BJ (cell line): ENCODE data around the gene PBX3. TPM values are rescaled to one million over a fixed set of nuclear protein-coding genes. Genes with fewer than 3 reads are reported as not detected.

Source experiments
- CTCF ChIA-PET: fragments of 350-600 bp; formaldehyde crosslinking; extraction: SDS; loops from one replicate; lab custom pipeline; 2021; ENCODE audit warnings: antibody characterized with exemption, inconsistent platforms; lab: Yijun Ruan, JAX
- POLR2A ChIA-PET: fragments of 300-600 bp; sonication (Branson Sonifier 250); formaldehyde crosslinking; extraction: SDS; loops from one replicate; lab custom pipeline; 2021; ENCODE audit warnings: antibody characterized with exemption; lab: Charles Lee
- DNase-seq: peaks from one replicate; pipeline ENCODE4 v3.0.0-alpha.2; 2011; ENCODE audit warnings: low read depth
- H3K27me3 ChIP-seq: 2 replicates; pipeline ENCODE4 v1.6.0; 2011; ENCODE audit warnings: low read length; ENCODE audit not compliant: control insufficient read depth, insufficient read depth
- H3K36me3 ChIP-seq: 2 replicates; pipeline ENCODE4 v1.5.1; 2011; ENCODE audit warnings: low read length; ENCODE audit not compliant: control insufficient read depth, insufficient read depth
- H3K4me3 ChIP-seq: 2 replicates; pipeline ENCODE4 v1.5.1; 2011; ENCODE audit warnings: low read depth, mild to moderate bottlenecking, control low read depth, low read length
- CTCF ChIP-seq: IDR thresholded peaks from 2 replicates; pipeline ENCODE4 v1.5.1; 2011; ENCODE audit warnings: low read depth, mild to moderate bottlenecking, control low read depth, inconsistent platforms, low read length, moderate library complexity; ENCODE audit not compliant: insufficient read depth
- polyA plus RNA-seq: library from polyadenylated mRNA; depleted of rRNA; stranded (reverse); fragments of >200 nt; gene quantifications from 2 replicates; pipeline ENCODE4 v1.2.3, GENCODE V29; 2011

Gene PBX3
- polyA plus RNA-seq, 1 experiment = 27.9 TPM

DNA sequence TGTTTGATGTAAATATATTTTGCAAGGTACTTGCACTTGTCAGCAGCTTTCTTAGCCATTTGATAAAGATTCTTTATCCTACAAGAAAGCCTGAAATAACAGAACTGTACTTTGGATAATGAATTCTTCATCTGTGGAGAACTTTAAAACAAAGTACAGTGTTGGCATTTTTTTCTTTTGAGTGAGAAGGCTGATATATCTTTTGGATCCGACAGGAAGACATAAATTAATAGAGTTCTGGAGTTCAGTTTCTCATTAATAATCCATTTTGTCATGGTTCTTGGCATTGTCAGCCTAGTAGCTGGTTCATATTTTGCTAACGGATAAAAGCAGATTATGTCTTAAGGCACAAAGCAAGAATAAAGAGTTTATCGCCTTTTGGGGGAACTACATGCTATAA lies 17.0 kb downstream of the PBX3 start:
- no peak for TF ChIP-seq CTCF
- no peak overlapping the region for H3K4me3 ChIP-seq
- no peak for DNase-seq
- POLR2A ChIA-PET = no interaction called here
- no peaks in the 10 kb centered on the region for H3K27me3 ChIP-seq
- CTCF ChIA-PET = no interaction called here
- H3K36me3 ChIP-seq = no peaks in the 10 kb centered on the region

- Histone ChIP-seq H3K27me3 (no peaks in the 10 kb centered on the region), H3K4me3 (no peak overlapping the region), H3K36me3 (no peaks in the 10 kb centered on the region)
- ChIA-PET POLR2A (no interaction called here), CTCF (no interaction called here)
- DNase-seq = no peak
- TF ChIP-seq CTCF = no peak
Observed at GRCh38 chr9:125766468-125767221, 19.5 kb downstream of the PBX3 start.

DNA sequence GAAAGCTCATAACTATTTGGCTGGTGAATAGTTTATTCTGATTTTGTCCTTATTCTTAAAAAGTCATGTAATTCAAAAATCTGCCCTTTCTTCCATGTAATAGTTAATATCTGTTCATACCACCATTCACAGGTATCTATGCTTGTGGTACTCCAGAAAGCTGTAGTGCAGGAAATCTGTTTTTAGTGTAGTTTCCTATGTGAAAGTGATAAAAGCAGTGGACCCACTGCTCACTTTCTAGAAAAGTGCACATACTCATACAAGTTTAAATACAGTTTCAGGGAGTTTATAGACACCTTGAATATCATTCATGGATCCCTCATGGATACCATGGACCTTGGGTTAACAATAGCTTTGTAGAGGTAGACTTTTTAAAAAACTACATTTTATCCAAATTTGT lies 20.2 kb downstream of the PBX3 start:
- ChIA-PET POLR2A (no interaction called here), CTCF (no interaction called here)
- H3K27me3 ChIP-seq = no peaks in the 10 kb centered on the region
- no peak for DNase-seq
- H3K36me3 ChIP-seq = no peaks in the 10 kb centered on the region
- no peak overlapping the region for H3K4me3 ChIP-seq
- no peak for TF ChIP-seq CTCF

- Histone ChIP-seq H3K27me3 (no peaks in the 10 kb centered on the region), H3K4me3 (no peak overlapping the region), H3K36me3 (no peaks in the 10 kb centered on the region)
- ChIA-PET POLR2A (no interaction called here), CTCF (no interaction called here)
- TF ChIP-seq CTCF = no peak
- no peak for DNase-seq
Observed at GRCh38 chr9:125768803-125769202, 21.6 kb downstream of the PBX3 start.

DNA sequence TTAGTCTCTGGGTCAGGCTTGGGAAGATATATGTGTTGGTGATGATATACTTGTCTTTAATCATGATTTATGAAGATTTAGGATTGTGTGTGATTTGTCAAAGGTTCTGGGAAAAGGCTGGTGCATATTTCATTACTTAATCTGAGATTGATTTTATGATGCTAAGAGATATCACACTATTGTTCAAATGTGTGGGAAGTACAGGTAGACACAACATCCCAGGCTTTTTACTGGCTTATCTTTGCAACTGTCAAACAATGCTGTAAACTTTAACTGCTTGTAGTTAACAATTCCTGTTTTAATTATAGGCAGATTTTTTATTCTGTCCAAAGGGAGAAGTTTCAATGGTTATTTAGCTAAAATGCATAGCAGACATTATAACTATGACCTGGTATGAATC lies 23.9 kb downstream of the PBX3 start:
- ChIA-PET CTCF (interaction anchor here (1.0 to 1.5 kb wide), 2 partner anchors 12 to 16 kb away, joined by 3 to 5 read pairs; no protein-coding TSS in a partner anchor), POLR2A (no interaction called here)
- no peak for TF ChIP-seq CTCF

More for the DNA sequence above, 23.9 kb downstream of the PBX3 start:
- Histone ChIP-seq H3K36me3 (no peaks in the 10 kb centered on the region), H3K4me3 (no peak overlapping the region), H3K27me3 (no peaks in the 10 kb centered on the region)
- no peak for DNase-seq
